HEK293 (cell line): ENCODE measurements around the gene ANKRD33B.

ENCODE experiments used
- CTCF ChIA-PET: fragments of 350-600 bp; formaldehyde crosslinking; extraction: SDS; loops from one replicate; lab custom pipeline; 2021; ENCODE audit warnings: antibody characterized with exemption; lab: Yijun Ruan, JAX
- POLR2A ChIA-PET: fragments of 300-600 bp; formaldehyde crosslinking; extraction: SDS; loops from one replicate; lab custom pipeline; 2020; ENCODE audit warnings: antibody characterized with exemption, inconsistent platforms; lab: Yijun Ruan, JAX
- H3K27ac ChIP-seq: fragments of 200-500 bp; sonication (Bioruptor generic); 2 replicates; pipeline ENCODE4 v1.5.1; 2014; ENCODE audit warnings: low read depth, low read length, control low read depth, inconsistent platforms; ENCODE audit errors: extremely low read depth
- H3K36me3 ChIP-seq, 2 experiments: fragments of 200-500 bp in 1 of 2; sonication (Bioruptor generic) in 1 of 2; 1 replicate in 1 of 2; 2 replicates in 1 of 2; pipeline ENCODE4 v1.5.1; 2014 to 2017; ENCODE audit warnings: inconsistent platforms in 2 of 2, low read length in 2 of 2; ENCODE audit not compliant: control insufficient read depth in 2 of 2, insufficient read depth in 1 of 2
- H3K4me1 ChIP-seq: fragments of 200-500 bp; sonication (Bioruptor generic); 2 replicates; pipeline ENCODE4 v1.5.1; 2014; ENCODE audit warnings: mild to moderate bottlenecking, low read length, inconsistent platforms; ENCODE audit not compliant: control insufficient read depth, insufficient read depth
- H3K4me3 ChIP-seq: 2 replicates; pipeline ENCODE4 v1.5.1; 2011; ENCODE audit warnings: low read depth, mild to moderate bottlenecking, control low read depth, low read length, moderate library complexity
- H3K9me3 ChIP-seq: fragments of 200-500 bp; sonication (Bioruptor generic); 2 replicates; pipeline ENCODE4 v1.5.1; 2014; ENCODE audit warnings: low read depth, low read length, inconsistent platforms; ENCODE audit not compliant: control insufficient read depth, insufficient read depth
- HIC1 ChIP-seq: fragments of 450-650 bp; formaldehyde crosslinking; IDR thresholded peaks from 2 replicates; pipeline ENCODE4 v1.5.1; 2016; ENCODE audit warnings: missing biosample characterization, missing genetic modification characterization
- IKZF3 ChIP-seq: fragments of 450-650 bp; IDR thresholded peaks from 2 replicates; pipeline ENCODE4 v1.5.0; 2018; ENCODE audit warnings: missing biosample characterization, mild to moderate bottlenecking, missing genetic modification characterization, moderate library complexity
- KLF17 ChIP-seq: fragments of 450-650 bp; formaldehyde crosslinking; IDR thresholded peaks from 2 replicates; pipeline ENCODE4 v1.5.1; 2016; ENCODE audit warnings: missing biosample characterization, missing genetic modification characterization
- PRDM10 ChIP-seq: fragments of 450-650 bp; formaldehyde crosslinking; IDR thresholded peaks from 2 replicates; pipeline ENCODE4 v1.5.1; 2016; ENCODE audit warnings: missing biosample characterization, missing genetic modification characterization
- PRDM6 ChIP-seq: fragments of 450-650 bp; formaldehyde crosslinking; IDR thresholded peaks from 2 replicates; pipeline ENCODE4 v1.5.1; 2017; ENCODE audit warnings: missing biosample characterization, missing genetic modification characterization
- ZBTB26 ChIP-seq: fragments of 450-650 bp; formaldehyde crosslinking; optimal IDR thresholded peaks from 2 replicates; pipeline ENCODE3; 2016; ENCODE audit warnings: missing biosample characterization, mild to moderate bottlenecking, missing genetic modification characterization
- ZBTB8A ChIP-seq: fragments of 450-650 bp; formaldehyde crosslinking; IDR thresholded peaks from 2 replicates; pipeline ENCODE4 v1.5.1; 2016; ENCODE audit warnings: missing biosample characterization, missing genetic modification characterization
- ZEB2 ChIP-seq: fragments of 450-650 bp; formaldehyde crosslinking; IDR thresholded peaks from 2 replicates; pipeline ENCODE4 v1.5.1; 2016; ENCODE audit warnings: missing biosample characterization, missing genetic modification characterization
- ZNF10 ChIP-seq: fragments of 450-650 bp; formaldehyde crosslinking; IDR thresholded peaks from 2 replicates; pipeline ENCODE4 v1.5.1; 2017; ENCODE audit warnings: missing biosample characterization, missing genetic modification characterization
- ZNF121 ChIP-seq: fragments of 450-650 bp; formaldehyde crosslinking; IDR thresholded peaks from 2 replicates; pipeline ENCODE4 v1.5.1; 2016; ENCODE audit warnings: missing biosample characterization, missing genetic modification characterization
- ZNF221 ChIP-seq: fragments of 450-650 bp; formaldehyde crosslinking; IDR thresholded peaks from 2 replicates; pipeline ENCODE4 v1.5.1; 2017; ENCODE audit warnings: missing biosample characterization, missing genetic modification characterization, borderline replicate concordance
- ZNF266 ChIP-seq: fragments of 450-650 bp; formaldehyde crosslinking; IDR thresholded peaks from 2 replicates; pipeline ENCODE4 v1.5.1; 2016; ENCODE audit warnings: missing biosample characterization, missing genetic modification characterization, low read depth
- ZNF350 ChIP-seq: fragments of 450-650 bp; formaldehyde crosslinking; IDR thresholded peaks from 2 replicates; pipeline ENCODE4 v1.5.0; 2017; ENCODE audit warnings: missing biosample characterization, mild to moderate bottlenecking, missing genetic modification characterization
- ZNF366 ChIP-seq: fragments of 450-650 bp; formaldehyde crosslinking; conservative IDR thresholded peaks from 2 replicates; pipeline ENCODE4 v1.5.1; 2016; ENCODE audit warnings: missing biosample characterization, missing genetic modification characterization
- ZNF394 ChIP-seq: fragments of 450-650 bp; formaldehyde crosslinking; IDR thresholded peaks from 2 replicates; pipeline ENCODE4 v1.5.1; 2016; ENCODE audit warnings: missing biosample characterization, missing genetic modification characterization, mild to moderate bottlenecking, moderate library complexity, borderline replicate concordance
- ZNF600 ChIP-seq: fragments of 450-650 bp; formaldehyde crosslinking; IDR thresholded peaks from 2 replicates; pipeline ENCODE4 v1.5.1; 2016; ENCODE audit warnings: missing biosample characterization, missing genetic modification characterization
- ZNF701 ChIP-seq: fragments of 450-650 bp; formaldehyde crosslinking; IDR thresholded peaks from 2 replicates; pipeline ENCODE4 v1.5.1; 2016; ENCODE audit warnings: missing biosample characterization, missing genetic modification characterization
- ZNF768 ChIP-seq: fragments of 450-650 bp; formaldehyde crosslinking; IDR thresholded peaks from 2 replicates; pipeline ENCODE4 v1.5.1; 2018; ENCODE audit warnings: missing biosample characterization, mild to moderate bottlenecking, missing genetic modification characterization
- ZNF791 ChIP-seq: fragments of 450-650 bp; formaldehyde crosslinking; IDR thresholded peaks from 2 replicates; pipeline ENCODE4 v1.5.1; 2016; ENCODE audit warnings: missing biosample characterization, missing genetic modification characterization
- ZNF830 ChIP-seq: fragments of 450-650 bp; IDR thresholded peaks from 2 replicates; pipeline ENCODE4 v1.5.0; 2018; ENCODE audit warnings: missing biosample characterization, missing genetic modification characterization, low read depth, mild to moderate bottlenecking, moderate library complexity
- TF ChIP-seq, protein P1 (sequence below): fragments of 450-650 bp; IDR thresholded peaks from 2 replicates; pipeline ENCODE4 v1.5.1; 2018; ENCODE audit warnings: missing biosample characterization, missing genetic modification characterization
- TF ChIP-seq, protein P2 (sequence below): fragments of 450-650 bp; formaldehyde crosslinking; IDR thresholded peaks from 2 replicates; pipeline ENCODE4 v1.5.1; 2016; ENCODE audit warnings: missing biosample characterization, missing genetic modification characterization

Gene ANKRD33B

GRCh38 chr5:10588779-10589447 is 25.0 kb downstream of the ANKRD33B start (continued):
- TF ChIP-seq PRDM10, result 0 out of 2 replicates have a peak, but pooled peaks have one; percentile 21
- no peak for TF ChIP-seq ZBTB26 (tag by site-specific recombination)
- TF ChIP-seq ZNF791 (tag by site-specific recombination), result no peak
- TF ChIP-seq IKZF3 (tag by site-specific recombination), result no peak
- no peak for TF ChIP-seq ZNF394 (tag by site-specific recombination)
- TF ChIP-seq ZNF768, result no peak
- TF ChIP-seq, protein P1, sequence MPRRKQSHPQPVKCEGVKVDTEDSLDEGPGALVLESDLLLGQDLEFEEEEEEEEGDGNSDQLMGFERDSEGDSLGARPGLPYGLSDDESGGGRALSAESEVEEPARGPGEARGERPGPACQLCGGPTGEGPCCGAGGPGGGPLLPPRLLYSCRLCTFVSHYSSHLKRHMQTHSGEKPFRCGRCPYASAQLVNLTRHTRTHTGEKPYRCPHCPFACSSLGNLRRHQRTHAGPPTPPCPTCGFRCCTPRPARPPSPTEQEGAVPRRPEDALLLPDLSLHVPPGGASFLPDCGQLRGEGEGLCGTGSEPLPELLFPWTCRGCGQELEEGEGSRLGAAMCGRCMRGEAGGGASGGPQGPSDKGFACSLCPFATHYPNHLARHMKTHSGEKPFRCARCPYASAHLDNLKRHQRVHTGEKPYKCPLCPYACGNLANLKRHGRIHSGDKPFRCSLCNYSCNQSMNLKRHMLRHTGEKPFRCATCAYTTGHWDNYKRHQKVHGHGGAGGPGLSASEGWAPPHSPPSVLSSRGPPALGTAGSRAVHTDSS, result no peak
- TF ChIP-seq ZNF600 (tag by site-specific recombination), result peak; percentile 25; the same call in 1 of the 2 replicates
- peak; percentile 28; the same call in 1 of the 2 replicates for TF ChIP-seq ZNF121
- TF ChIP-seq ZNF10 (tag by site-specific recombination), result no peak
- no peak for TF ChIP-seq ZNF701
- peak; percentile 100 for TF ChIP-seq ZNF266 (tag by site-specific recombination)
- no peak for TF ChIP-seq ZNF221 (tag by site-specific recombination)

GRCh38 chr5:10590226-10590999 is 26.5 kb downstream of the ANKRD33B start:
- Histone ChIP-seq H3K36me3 (no peaks in the 10 kb centered on the region), H3K4me3 (no peak overlapping the region), H3K9me3 (no peaks in the 10 kb centered on the region), H3K4me1 (peaks cover 19% of the 10 kb centered on the region), H3K27ac (no peak overlapping the region)
- CTCF ChIA-PET, result interaction anchor here (0.6 to 1.6 kb wide), 3 partner anchors 11 to 1683 kb away, joined by 3 to 5 read pairs (median 4); no protein-coding TSS in a partner anchor
- POLR2A ChIA-PET, result interaction anchor here (0.6 to 1.5 kb wide), 5 partner anchors 11 to 237 kb away, joined by 4 to 9 read pairs (median 6); partner anchors contain the start of genes ANKRD33B and MARCHF6
- TF ChIP-seq, protein P2, sequence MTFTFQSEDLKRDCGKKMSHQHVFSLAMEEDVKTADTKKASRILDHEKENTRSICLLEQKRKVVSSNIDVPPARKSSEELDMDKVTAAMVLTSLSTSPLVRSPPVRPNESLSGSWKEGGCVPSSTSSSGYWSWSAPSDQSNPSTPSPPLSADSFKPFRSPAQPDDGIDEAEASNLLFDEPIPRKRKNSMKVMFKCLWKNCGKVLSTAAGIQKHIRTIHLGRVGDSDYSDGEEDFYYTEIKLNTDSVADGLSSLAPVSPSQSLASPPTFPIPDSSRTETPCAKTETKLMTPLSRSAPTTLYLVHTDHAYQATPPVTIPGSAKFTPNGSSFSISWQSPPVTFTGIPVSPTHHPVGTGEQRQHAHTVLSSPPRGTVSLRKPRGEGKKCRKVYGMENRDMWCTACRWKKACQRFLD (tag by site-specific recombination), result no peak
- no peak for TF ChIP-seq KLF17 (tag by site-specific recombination)
- no peak for TF ChIP-seq ZNF830 (tag by site-specific recombination)
- no peak for TF ChIP-seq ZNF266 (tag by site-specific recombination)
- TF ChIP-seq ZNF366, result peak; percentile 43; the same call in 1 of the 2 replicates
- TF ChIP-seq ZEB2 (tag by site-specific recombination), result peak; percentile 57
- TF ChIP-seq PRDM6 (tag by site-specific recombination), result peak; percentile 48; the same call in 1 of the 2 replicates
- TF ChIP-seq ZNF350, result no peak
- TF ChIP-seq ZBTB8A (tag by site-specific recombination), result peak; percentile 62
- TF ChIP-seq HIC1, result no peak
